Measurements from ENCODE around the gene DNAI7.
A peak's percentile ranks its signal among the peaks of the same experiment; 100 is the strongest.

DNAI7 gene

DNA sequence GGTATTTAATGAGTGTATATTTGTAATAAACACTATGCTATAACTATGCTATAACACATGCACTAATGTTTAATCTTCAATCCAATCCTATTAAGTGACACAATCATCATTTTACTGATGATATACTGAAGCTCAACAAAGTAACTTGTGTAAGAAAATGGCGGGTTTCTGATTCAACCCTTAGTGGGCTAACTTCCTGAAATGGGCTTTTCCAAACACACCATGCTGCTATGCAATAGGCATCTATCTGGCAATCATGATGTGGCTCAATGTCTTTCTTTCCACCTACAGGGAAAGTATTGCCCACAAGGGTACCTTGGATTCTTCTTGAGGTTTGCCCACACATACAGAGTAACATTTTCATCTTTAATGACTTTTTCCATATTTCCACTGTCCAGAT is 48.3 kb downstream of the DNAI7 start:
- Histone ChIP-seq H3K36me3 (no peaks in the 10 kb centered on the region), H3K4me1 (ENCODE audit: control insufficient read depth in 1 of 2, insufficient read depth in 1 of 2, low read depth in 1 of 2, low read length in 1 of 2) (peaks cover 3 to 10% of the 10 kb centered on the region in 2 experiments), H3K27ac (no peak overlapping the region), H3K9me3 (no peaks in the 10 kb centered on the region), H3K4me3 (ENCODE audit: low read depth in 1 of 2, low read length in 1 of 2) (no peak overlapping the region), H3K27me3 (no peaks in the 10 kb centered on the region)
- TF ChIP-seq, protein P1, sequence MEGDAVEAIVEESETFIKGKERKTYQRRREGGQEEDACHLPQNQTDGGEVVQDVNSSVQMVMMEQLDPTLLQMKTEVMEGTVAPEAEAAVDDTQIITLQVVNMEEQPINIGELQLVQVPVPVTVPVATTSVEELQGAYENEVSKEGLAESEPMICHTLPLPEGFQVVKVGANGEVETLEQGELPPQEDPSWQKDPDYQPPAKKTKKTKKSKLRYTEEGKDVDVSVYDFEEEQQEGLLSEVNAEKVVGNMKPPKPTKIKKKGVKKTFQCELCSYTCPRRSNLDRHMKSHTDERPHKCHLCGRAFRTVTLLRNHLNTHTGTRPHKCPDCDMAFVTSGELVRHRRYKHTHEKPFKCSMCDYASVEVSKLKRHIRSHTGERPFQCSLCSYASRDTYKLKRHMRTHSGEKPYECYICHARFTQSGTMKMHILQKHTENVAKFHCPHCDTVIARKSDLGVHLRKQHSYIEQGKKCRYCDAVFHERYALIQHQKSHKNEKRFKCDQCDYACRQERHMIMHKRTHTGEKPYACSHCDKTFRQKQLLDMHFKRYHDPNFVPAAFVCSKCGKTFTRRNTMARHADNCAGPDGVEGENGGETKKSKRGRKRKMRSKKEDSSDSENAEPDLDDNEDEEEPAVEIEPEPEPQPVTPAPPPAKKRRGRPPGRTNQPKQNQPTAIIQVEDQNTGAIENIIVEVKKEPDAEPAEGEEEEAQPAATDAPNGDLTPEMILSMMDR (IDR thresholded peaks at IDR 0.05): no peak

DNA sequence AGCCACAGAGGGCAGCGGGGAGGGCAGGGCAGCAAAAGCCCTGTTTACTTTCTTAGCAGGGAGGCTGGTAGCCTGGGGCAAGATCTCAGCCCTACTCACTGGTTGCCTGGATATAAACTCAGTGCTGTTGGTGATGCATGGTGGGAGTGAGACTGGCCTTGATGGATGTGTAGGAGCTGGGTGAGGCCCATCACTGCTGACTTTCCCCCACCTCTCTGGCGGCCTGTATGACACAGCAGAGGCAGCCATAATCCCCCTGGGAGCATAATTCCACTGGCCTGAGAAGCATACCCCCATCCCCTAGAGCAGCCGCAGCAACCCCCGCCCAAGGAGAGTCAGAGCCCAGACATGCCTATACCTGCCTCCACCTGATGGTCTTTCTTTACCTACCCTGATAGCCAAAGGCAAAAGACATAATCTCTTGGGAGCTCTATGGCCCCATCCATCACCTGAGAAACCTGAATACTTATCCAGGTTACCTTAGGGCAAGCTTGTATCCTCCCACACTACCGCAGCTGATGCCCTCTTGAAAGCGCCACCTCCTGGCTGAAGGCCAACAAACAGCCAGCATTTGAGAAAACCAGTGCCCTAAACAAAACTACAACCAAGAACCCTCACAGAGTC is 59.3 kb downstream of the DNAI7 start:
- H3K27ac ChIP-seq: no peak overlapping the region
- no peaks in the 10 kb centered on the region for H3K9me3 ChIP-seq
- H3K4me1 ChIP-seq (ENCODE audit: control insufficient read depth in 1 of 2, insufficient read depth in 1 of 2, low read depth in 1 of 2, low read length in 1 of 2): no peaks in the 10 kb centered on the region
- TF ChIP-seq, protein P1 (IDR thresholded peaks at IDR 0.05): no peak
- no peaks in the 10 kb centered on the region for H3K36me3 ChIP-seq
- no peak overlapping the region for H3K4me3 ChIP-seq (ENCODE audit: low read depth in 1 of 2, low read length in 1 of 2)
- no peaks in the 10 kb centered on the region for H3K27me3 ChIP-seq

GRCh38 chr12:25131270-25131669 is 63.7 kb downstream of the DNAI7 start:
- Histone ChIP-seq H3K27ac (no peak overlapping the region), H3K4me1 (ENCODE audit: control insufficient read depth in 1 of 2, insufficient read depth in 1 of 2, low read depth in 1 of 2, low read length in 1 of 2) (no peaks in the 10 kb centered on the region), H3K27me3 (no peaks in the 10 kb centered on the region), H3K4me3 (ENCODE audit: low read depth in 1 of 2, low read length in 1 of 2) (no peak overlapping the region), H3K36me3 (no peaks in the 10 kb centered on the region), H3K9me3 (no peaks in the 10 kb centered on the region)
- TF ChIP-seq, protein P1 (IDR thresholded peaks at IDR 0.05): no peak

- Histone ChIP-seq H3K4me3 (ENCODE audit: low read depth in 1 of 2, low read length in 1 of 2) (no peak overlapping the region), H3K27ac (no peak overlapping the region), H3K4me1 (ENCODE audit: control insufficient read depth in 1 of 2, insufficient read depth in 1 of 2, low read depth in 1 of 2, low read length in 1 of 2) (no peaks in the 10 kb centered on the region), H3K9me3 (no peaks in the 10 kb centered on the region), H3K27me3 (no peaks in the 10 kb centered on the region), H3K36me3 (no peaks in the 10 kb centered on the region)
- TF ChIP-seq, protein P1 (IDR thresholded peaks at IDR 0.05): peak; percentile 53
These were observed 64.2 kb downstream of the DNAI7 start for GRCh38 chr12:25130741-25131188.

DNA sequence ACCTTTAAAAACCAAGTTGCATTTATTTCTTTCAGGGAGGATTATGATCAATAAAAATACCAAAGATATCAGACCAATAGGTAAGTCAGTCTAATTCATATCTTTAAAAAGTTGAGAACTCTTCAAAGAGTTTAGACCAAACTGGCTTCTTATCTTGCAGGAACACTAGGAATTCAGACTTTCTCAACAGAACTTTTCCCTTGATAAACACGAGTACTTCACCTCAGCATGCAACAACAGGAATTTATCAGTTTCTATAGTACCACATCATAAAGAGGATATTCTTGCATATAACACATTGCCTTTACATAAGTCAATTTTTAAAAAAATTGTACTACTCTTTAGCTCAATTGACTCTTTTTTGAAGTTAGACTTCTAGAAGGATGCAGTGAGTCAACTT is 68.2 kb downstream of the DNAI7 start:
- TF ChIP-seq, protein P1 (IDR thresholded peaks at IDR 0.05): no peak
- Histone ChIP-seq H3K36me3 (no peaks in the 10 kb centered on the region), H3K4me1 (ENCODE audit: control insufficient read depth in 1 of 2, insufficient read depth in 1 of 2, low read depth in 1 of 2, low read length in 1 of 2) (no peaks in the 10 kb centered on the region)

More for the DNA sequence above, 68.2 kb downstream of the DNAI7 start:
- no peaks in the 10 kb centered on the region for H3K9me3 ChIP-seq
- H3K27me3 ChIP-seq: no peaks in the 10 kb centered on the region
- no peak overlapping the region for H3K27ac ChIP-seq
- H3K4me3 ChIP-seq (ENCODE audit: low read depth in 1 of 2, low read length in 1 of 2): no peak overlapping the region

Data from neutrophil (primary cell).